Endothelial cell of hepatic sinusoid (primary cell): Measurements from ENCODE around the gene FMN1.

ENCODE experiments used
- in situ Hi-C: cut with HindIII; loops from 2 replicates; pipeline ENCODE4 v1.10.0; 2017; ENCODE audit warnings: low sequenced_read_pairs

The FMN1 gene

DNA sequence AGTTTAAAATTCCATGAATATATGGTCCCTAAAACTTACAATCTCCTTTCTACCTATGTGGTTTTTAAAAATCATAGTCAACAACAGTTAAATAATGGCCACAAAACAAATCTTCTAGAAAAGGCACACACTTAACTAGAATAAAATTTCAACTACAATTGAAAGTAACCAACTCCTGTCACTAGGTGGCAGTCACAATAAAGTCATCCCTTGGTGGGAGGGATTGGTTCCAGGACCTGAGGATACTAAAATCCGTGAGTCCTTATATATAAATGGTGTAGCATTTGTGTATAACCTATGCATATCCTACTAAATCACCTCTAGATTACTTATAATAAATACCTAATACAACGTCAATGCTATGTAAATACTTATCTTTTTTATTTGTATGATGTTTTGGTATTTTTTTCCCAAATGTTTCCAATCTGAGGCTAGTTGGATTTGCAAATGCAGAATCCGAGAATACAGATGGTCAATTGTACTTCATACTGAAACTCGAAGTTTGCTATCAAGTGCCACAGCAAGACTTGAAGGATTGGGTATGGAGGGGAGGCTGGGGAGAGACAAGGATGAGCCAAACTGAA, 172.6 kb downstream of the FMN1 start:
- in situ Hi-C loops = no loop called here

- in situ Hi-C loops = no loop called here
Measured at GRCh38 chr15:33019354-33019981, 175.0 kb downstream of the FMN1 start.

DNA sequence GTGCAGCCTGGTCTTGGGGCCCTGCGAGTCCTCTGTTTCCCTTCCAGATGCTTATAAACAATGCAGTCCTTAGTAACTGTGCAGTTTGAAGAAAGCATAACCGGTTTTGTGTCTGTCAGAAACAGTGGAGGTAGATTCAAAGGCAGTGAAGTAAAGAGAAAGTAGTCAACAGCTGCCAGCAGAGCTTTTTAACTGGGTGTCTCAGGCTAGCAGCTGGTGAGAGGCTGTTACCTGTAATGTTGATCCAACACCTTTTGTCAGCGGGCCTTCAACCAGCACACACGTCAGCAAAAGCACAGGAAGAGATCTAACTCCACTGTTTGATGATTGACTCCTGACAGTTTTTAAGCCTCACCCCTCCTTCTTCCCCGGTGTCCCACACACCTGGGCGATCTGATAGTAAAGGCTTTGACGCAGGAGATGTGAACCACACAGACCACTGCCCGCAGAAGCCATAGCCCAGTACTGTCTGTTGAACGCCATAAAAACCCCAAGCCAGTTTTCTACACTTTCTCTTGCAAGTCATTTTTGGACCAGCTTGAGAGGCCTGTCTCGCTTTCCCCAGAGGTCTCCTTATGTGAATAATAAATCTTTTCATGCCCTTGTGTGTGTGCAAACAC, 178.0 kb downstream of the FMN1 start:
- in situ Hi-C loops = no loop called here

- in situ Hi-C loops = no loop called here
Measured at GRCh38 chr15:33014586-33014985, 179.9 kb downstream of the FMN1 start.

GRCh38 chr15:33013827-33014445, 180.6 kb downstream of the FMN1 start:
- in situ Hi-C loops = no loop called here

GRCh38 chr15:33011976-33012375, 182.5 kb downstream of the FMN1 start:
- in situ Hi-C loops = no loop called here

GRCh38 chr15:33009603-33010002, 184.9 kb downstream of the FMN1 start:
- in situ Hi-C loops = no loop called here

- in situ Hi-C loops = no loop called here
Measured at GRCh38 chr15:33009026-33009425, 185.5 kb downstream of the FMN1 start.

DNA sequence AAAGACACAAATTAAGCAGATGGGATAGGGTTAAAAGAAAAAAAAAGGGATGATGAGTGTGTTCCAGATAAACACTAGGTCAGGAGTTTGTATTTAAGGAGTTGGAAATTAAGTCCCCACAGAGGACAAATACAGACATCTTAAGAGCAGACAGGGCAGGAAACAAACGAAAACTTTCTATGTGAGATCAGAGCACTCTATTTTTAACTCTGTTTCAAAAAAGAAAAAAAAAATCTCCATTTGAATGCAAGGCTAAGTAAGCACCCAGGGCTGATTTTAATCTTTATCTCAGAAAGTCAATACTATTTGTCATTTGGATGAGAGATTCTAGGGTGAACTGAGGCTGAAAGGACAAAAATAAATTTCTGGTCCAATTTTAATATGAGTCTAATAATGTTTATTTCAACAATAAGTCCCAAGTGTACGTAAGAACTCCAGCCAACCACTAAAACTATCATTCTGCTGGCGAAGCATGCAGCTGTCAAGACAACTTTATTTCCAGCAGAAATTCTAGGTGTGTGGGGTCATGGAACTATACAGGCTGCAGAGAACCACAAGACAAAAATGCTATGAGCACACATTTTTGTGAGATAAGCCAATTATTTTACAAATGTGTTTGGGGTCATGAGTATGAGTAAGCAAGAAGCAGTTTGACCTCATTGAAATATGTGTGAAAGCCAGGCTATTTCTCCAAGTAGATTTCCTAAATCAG, 186.1 kb downstream of the FMN1 start:
- in situ Hi-C loops = no loop called here

- in situ Hi-C loops = no loop called here
Measured at GRCh38 chr15:33007303-33007855, 187.1 kb downstream of the FMN1 start.

- in situ Hi-C loops = no loop called here
Measured at GRCh38 chr15:33005582-33005981, 188.9 kb downstream of the FMN1 start.

DNA sequence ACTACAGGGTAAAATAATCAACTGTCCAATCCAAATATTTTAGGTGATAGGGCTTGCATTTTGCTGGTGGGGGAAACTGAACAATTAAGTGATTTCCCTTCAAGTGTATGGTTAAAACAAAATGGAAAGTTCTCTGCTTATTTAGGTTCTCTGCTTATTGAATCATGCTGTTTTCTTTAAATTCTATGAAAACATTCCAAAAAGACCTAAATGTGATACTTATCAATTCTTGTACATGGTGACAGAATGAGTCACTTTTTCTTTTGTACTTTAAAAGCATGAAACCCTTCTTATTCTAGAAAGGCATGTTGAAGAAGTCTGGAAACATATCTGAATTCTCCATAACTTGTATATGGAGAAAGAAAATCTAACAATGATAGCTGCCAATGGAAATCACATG, 192.6 kb downstream of the FMN1 start:
- in situ Hi-C loops = no loop called here

GRCh38 chr15:32998979-32999672, 195.4 kb downstream of the FMN1 start:
- in situ Hi-C loops = no loop called here

DNA sequence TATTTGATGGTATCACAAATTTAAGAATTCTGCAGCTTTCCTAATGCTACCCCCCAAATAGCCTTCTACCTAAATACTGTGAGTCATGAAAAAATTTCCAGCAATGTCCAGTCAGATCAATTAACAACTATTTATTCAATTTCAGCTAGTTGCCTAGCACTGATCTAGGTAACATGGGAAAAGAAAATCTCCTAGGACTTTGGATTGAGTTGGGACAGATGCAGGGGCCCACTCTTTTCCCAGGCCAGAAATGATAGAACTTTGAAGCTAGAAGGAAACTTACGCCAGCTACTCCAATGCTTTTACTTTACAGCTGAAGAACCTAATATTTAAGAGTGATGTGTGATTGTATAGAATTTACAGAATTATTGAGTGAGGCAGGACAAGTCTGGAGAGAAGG, 196.3 kb downstream of the FMN1 start:
- in situ Hi-C loops = no loop called here

DNA sequence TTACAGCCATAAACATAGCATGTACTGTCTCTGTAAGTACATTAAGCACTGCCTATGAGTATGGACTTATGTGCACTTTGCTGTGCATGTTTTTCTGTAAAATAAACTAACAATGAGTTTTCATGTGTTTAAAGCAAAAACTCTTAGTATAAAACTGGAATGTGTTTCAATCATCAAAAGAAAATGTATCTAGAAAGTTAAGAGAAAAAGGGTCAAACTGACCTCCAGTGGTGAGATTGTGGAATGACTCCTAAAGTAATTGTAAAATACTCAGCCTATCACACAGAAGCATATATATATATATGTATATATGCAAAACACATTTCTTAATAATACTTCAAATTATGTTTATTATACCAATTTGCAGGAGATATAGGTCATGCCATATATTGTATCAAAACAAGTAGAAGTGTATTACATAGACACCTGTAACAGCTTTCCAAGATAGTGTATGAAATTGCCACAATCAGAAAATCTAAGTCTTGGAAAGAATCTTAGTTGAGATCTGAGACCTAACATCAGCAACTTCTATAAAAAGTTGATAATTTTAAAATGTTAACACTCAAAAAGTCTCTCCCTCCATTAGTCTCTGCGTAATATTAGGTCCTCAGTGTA, 199.6 kb downstream of the FMN1 start:
- in situ Hi-C loops = no loop called here

- in situ Hi-C loops = no loop called here
Measured at GRCh38 chr15:32993285-32993684, 201.2 kb downstream of the FMN1 start.

DNA sequence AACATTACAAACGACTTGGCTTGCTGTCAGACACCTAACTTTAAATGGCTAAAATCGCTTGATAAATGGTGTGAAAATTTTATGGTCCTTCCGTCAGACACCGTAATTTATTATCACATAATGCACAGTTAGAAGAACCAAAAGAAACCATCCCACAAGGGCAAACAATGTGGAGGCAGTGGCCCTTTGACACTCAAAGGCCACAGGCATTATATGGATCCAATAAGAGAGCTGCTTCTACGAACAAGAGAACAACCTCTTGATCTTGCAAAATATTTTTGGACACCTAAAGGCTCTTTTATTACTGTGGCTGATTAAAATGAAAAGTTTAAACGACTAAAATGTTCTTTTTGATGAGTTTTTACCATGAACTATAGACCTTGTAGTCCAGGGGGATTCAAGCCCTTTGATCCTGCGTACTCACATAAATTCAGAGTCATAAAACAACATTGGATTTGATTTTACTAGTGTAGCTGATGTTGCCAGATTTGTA, 202.8 kb downstream of the FMN1 start:
- in situ Hi-C loops = no loop called here

- in situ Hi-C loops = no loop called here
Measured at GRCh38 chr15:32990071-32990470, 204.4 kb downstream of the FMN1 start.

GRCh38 chr15:32987067-32987466, 207.4 kb downstream of the FMN1 start:
- in situ Hi-C loops = no loop called here

GRCh38 chr15:32986147-32986546, 208.4 kb downstream of the FMN1 start:
- in situ Hi-C loops = no loop called here
